Activated CD8-positive, alpha-beta memory T cell treated with anti-CD3 and anti-CD28 coated beads for 24 hours (primary cell): ENCODE data around the gene CPZ.

Experiments
- DNase-seq: peaks from one replicate; pipeline ENCODE4 v3.0.0-alpha.2; 2020

Gene CPZ

DNA sequence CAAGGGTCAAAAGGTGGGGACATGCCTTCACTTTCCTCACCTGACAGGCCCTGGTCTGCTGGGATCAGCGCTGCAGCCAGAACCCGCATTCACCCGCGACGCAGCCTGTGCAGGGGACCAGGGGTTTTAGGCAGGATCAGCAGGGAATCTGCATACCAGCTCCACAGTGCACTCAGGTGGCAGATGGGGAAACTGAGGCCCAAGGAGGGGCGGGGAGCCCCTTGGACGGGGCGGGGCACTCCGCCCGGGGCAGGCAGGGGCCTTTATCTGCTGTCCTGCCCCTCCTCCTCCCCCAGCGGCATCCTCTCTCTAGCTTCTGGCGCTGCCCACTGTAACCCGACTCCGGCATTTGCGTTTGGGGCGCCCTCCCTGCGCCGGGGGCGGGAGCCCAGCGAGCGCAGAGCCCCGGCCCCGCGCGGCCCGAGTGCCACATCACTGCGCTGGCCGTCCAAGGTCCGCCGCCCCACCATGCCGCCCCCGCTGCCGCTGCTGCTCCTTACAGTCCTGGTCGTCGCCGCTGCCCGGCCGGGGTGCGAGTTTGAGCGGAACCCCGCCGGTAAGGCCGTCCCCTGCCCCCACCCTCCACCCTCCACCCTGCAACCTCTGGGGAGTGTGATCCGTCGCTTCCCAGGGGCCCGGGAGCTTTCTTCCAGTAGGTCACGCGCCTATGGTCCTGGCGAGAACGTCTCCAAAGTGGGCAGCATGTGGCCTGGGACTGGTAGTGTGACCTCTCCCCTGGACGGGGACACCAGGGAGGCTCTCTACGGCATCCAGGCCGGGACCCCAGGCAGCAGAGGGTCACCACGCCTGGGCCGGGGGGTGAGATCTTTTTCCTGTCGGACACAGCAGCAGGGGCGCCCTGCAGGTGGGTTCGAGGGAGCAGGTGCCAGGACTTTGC lies at the start of gene CPZ:
Gene CPZ (plus strand): TSS at position 400 of the 898 bp plus-strand sequence. CDS start 69 bp downstream, at position 469.
- no peak for DNase-seq

DNA sequence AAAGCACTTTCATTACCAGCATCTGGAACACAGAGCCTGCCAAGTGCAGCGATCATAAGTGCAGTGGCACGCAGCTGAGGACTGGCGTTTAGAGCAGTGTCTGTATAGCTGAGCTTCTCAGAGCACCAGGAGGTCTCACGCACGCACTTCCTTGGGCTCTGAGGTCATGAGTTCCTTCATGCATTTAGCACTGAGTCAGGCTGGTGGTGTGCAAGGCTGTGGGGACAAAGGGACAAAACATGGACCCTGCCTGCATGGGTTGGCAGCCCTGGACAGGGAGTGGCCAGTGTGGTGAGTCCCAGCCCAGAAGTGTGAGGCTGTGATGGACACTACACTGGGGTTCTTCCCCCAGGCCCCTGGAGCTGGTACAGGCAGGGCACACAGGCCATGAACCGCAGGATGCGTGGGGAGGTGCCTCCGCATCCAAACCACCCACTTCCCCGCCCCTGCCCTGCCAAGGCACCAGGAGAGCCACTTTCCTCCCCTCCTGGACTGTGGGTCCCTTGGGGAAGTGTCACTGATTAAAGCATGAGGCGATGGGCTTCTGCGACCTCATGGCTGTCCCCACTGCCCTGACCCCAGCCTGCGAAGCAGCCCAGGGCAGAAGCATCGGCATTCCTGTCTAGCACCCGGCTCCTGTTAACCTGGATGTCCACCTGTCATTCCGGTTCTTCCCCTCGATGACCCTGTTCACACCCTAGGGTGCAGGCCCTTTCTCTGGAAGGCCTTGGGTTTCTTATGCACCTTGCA lies 49.6 kb upstream of the CPZ start:
- no peak for DNase-seq

DNA sequence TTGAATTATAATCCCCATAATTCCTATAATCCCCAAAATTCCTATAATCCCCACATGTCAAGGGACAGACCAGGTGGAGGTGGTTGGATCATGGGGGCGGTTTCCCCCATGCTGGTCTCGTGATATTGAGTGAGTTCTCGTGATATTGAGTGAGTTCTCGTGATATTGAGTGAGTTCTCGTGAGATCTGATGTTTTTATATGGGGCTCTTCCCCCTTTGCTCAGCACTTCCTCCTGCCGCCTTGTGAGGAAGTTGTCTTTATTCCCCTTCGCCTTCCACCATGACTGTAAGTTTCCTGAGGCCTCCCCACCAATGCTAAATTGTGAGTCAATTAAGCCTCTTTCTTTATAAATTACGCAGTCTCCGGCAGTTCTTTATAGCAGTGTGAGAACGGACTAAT lies 48.9 kb upstream of the CPZ start:
- DNase-seq, result no peak

DNA sequence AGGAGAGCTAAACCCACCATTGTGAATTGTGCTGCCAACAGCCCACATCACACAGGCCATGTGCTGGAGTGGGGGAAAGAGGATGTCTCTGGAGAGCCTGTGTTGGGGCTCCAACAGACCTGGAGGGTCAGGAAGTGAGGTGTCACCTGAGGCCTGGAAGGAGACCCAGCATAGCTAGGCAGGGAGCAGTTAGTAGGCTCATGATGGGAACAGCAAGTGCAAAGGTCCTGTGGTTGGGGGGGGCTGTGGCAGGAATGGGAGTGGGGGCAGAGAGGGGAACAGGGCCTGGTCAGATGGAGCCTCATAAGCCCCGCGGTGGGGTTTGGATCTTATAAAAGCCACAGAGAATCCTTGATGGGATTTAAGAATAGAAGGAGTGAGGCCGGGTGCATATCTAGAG lies 48.3 kb upstream of the CPZ start:
- no peak for DNase-seq

DNA sequence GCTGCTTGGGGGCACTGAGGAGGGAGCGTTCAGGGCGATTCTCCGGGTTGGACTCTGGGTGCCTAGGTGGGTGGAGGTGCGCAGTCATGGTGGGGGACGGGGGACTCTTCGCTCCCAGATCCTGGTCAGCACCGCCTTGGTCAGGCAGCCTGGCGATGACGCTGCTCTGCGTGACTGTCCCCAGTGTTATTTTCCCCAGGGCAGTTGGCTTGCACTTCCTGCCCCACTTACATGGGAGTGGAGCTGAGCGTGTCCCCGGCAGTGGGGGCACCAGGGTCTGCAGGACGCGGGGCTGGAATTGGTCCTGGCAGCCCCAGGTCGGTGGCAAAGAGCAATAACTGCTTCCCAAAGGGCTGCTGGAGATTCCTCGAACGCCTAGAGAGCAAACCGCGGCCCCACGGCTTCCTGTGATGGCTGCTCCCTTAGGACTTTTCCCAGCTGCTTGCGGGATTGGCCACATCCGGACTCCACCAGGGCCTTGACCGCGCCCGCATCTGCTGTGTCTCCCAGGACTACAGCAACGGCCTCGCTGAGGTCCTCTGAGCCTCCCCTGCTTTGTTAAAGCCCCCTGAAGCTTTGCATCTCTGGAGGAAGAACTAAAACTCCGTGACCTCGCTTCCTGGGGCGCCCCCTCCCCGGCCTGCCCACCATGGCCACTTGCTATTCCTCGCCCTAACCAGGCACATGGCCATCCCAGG lies 47.7 kb upstream of the CPZ start:
- DNase-seq, result no peak

DNA sequence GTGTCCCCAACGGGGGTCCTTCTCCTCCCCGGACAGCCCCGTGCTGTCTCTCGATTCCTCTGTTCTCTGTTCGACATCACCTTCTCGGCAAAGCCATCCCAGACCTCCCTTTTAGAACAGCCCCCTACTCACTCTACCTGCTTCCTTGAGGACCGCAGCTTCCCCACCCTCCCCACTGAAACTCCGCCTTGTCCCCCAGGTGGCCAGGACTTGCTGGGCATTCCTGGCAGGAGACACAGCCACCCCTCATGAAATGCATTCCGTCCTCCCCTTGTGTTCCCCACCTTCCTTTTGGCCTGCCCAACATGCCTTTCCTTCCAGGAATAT lies 47.2 kb upstream of the CPZ start:
- no peak for DNase-seq

DNA sequence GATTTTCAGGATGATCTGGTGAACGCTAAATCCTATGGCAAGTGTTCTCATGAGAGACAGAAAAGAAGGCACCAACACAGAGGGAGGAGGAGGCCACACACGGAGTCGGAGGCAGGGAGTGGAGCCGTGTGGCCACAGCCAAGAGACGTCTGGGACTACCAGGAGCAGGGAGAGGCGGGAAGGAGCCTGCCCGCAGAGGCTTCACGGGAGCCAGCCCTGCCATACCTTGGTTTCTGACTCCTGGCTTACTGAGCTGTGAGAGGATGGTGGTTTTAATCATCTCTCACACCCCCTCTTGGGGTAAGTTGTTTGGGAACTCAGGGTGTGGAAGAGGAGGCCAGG lies 45.8 kb upstream of the CPZ start:
- no peak for DNase-seq

DNA sequence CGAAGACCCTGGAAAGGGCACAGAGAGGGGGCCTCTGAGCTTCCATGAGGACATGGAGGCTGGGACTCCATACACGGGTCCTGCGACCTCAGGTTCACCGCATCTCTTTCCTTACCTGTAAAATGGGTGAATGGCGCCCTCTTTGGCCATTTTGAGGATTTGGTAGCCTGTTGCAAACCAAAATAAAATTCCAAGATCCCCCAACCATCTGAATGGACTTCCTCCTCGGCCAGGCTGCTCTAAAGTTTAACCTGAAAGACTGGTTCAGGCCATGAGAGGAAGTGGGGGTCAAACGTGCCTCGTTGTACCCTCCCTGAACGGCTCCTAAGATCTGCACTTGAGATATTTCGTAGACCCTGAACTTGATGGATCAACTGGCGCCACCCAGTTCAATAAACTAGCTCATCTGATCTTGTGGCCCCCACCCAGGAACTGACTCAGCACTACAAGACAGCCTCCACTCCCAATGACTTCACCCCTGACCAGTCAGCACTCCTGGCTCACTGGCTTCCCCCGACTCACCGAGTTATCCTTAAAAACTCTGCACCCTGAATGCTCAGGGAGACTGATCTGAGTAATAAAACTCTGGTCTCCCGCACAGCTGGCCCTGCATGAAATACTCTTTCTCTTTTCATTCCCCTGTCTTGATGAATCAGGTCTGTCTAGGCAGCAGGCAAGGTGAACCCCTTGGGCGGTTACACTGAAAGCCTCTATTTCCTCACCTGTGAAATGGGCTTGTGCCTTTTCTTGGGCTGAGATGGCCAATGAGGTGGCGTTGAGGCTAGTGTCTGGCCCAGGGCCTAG lies 45.3 kb upstream of the CPZ start:
- no peak for DNase-seq

DNA sequence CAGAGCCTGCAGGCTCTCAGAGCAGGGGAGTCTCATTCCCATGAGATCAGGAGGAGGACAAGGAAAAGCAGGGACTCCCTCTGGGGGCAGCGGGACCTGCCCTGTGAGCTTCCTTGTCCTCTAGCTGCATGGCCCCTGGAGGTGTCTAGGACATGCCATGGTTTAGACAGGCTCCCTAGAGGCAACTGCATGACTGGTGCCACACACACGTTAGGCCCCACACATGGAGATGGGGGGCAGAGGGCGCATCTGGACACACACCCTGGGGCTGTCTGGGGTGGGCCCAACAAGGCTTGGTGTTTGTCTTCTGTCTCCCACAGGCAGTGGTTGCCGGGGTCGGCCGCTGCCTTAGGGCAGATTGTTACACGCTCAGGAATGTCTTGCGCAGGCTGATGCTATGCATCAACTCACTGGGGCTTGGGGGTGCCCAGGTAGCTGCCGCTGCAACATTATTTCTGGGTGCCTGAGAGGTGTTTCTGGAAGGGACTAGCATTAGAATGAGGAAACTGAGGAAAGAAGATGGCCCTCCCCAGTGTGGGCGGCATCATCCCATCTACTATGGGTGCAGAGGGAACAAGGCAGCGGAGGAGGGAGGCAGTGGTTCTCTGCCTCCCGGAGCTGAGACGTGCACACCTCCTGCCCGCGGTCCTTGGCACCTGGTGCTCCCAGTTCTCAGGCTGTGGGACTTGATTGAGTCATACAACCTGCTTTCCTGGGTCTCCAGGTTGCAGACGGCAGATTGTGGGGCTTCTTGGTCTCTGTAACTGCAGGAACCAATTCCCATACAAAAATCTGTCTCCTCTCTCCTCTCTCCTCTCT lies 44.4 kb upstream of the CPZ start:
- no peak for DNase-seq

DNA sequence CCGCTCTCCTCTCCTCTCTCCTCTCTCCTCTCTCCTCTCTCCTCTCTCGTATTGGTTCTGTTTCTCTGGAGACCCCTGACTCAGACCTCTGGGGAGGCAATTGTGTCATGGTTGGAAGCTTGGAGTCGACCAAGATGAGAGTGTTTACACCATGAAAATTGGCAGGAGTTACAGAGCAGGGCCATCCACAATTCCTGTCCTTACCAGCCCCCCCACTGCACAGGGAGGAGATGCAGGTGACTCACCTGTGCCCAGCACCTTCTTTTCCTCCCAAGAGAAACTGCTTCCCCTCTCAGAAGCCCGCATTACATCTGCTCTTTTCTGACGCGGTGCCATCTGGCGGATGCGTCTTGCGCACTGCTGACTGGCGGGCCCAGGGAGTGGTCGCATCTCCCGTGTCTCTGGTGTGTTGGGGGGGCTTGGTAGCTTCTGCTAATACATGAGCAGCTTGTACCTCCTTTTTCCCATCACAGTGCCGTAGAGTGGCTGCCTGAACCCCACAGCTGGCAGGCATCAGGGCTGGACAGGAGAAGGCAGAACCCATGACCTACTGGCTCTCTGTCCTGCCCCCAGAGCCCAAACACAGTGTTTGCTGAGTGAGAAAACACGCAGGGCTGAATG lies 43.7 kb upstream of the CPZ start:
- DNase-seq, result no peak

DNA sequence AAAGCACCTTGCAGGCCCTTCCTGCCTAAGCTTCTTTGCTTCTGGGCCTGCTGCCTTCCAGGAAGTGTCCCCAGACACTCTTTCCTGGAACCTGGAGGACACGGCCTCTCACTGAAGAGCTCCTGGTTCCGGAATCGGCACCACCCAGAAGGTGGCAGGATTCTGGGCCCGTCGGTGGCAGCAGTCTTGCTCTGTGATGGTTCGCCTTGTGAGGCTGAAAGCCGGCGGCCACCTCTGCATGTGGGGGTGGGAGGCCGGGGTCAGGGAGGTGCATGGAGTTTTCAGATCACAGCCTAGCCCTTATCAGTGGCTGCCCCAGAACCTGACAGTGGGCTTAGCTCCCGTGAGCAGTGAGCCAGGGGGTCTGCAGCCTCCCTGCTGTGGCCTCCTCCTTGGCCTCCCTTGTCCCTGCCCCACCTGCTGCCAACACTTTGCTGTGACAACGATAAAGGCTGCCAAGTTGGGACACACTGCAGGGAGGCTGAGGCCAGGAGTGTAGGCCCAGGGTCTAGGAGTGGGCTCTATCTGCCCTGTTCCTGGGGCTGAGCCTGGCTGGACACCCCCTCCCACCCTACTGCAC lies 43.1 kb upstream of the CPZ start:
- DNase-seq, result no peak

DNA sequence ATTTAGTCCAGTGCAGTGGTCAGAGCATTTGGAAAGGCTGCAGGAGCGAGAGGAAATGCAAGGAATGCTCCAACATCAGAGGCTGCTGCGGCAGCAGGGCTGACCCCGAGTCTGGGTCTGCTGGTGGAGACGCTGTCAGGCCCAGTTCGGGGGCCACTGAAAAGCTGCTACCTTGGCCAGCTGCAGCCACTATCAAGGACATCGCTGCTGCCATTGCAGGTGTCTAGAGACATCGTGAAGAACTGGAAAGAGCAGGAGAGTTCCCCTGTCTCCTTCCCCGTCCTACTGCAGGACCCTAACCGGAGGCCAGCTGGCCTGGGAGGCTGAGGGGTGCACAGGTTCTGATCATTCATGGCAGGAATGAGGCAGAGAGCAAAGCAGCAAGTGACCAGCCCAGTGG lies 41.9 kb upstream of the CPZ start:
- DNase-seq, result no peak

DNA sequence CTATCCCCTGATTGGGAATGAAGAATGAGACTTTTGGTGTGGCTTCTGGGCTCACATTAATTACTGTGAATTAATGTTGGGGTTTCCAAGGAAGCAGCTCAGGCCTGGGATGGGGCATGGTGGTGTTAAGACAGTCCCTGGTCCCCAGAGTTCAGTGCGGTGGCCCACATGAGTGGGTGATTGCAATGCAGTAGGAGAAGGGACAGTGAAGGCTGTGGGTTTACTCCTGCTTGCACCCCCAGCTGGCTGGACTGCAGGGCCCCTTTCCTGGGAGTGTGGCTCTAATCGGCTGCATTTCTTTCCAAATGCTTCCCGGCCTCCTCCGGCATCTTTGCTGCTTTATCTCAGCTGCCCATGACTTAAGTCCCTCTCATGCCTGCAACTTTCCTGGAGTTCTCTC lies 40.5 kb upstream of the CPZ start:
- no peak for DNase-seq

DNA sequence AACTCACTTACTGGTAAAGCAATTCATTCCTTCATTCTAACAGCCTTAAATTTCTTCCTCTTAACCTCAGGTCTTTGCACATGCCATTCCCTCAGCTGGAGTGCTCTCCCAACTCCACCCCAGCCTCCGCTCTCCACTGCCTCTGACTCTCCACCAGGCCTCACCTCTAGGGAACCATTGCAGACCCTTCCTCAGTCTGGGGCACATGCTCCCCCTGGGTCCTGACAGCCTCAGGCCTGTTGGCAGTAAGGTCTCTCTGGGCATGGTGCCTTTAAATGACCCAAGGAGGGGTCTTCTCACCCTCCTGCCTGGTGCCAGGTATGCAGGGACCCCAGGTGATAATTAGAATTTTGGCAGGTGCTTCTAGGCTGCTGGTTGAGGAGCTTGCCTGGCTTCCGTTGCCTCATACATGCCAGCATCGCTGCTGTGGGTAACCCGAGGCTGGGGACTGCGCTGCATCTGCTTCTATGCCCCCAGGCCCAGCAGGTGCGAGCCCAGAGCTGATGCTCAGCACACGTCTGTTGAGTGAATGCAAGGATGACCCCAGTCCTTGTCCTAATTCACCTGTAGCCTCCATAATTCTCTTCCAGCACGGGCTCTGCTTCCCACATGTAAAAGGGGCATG lies 39.9 kb upstream of the CPZ start:
- no peak for DNase-seq

DNA sequence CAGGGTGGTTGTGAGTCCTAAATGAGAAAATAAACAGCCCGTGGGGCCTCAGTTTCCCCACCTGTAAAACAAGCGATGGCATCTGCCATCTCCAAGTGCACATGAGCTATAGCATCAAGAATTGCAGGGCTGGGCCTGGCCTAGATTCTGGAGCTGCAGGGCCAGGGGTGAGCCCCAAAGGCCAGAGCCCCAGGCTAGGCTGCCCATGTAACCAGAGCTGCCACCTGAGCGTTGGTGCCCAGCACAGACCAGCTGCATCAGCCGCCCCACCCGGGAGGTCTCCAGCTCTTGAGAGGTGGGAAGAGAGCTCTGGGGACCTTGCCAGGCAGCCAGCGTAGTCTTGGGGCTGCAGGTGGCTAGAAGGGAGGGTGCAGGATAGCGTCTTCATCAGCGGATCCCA lies 39.3 kb upstream of the CPZ start:
- DNase-seq, result no peak

DNA sequence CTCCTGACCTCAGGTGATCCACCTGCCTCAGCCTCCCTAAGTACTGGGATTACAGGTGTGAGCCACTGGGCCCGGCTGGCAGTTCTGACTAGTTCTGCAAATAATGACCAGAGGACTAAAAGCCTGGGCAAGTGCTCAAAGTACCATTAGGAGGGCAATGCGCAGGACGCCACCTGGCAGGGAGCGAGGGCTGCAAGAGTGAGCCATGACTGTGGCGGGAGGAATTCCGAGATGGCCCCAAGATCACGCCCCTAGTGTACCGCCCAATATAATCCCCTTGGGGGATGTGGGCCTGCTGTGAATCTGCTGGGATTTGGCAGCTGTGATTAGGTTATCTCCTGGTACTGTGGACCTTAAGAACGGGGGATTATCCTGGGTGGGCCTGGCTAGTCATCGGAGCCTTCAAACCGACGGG lies 38.6 kb upstream of the CPZ start:
- DNase-seq, result no peak

DNA sequence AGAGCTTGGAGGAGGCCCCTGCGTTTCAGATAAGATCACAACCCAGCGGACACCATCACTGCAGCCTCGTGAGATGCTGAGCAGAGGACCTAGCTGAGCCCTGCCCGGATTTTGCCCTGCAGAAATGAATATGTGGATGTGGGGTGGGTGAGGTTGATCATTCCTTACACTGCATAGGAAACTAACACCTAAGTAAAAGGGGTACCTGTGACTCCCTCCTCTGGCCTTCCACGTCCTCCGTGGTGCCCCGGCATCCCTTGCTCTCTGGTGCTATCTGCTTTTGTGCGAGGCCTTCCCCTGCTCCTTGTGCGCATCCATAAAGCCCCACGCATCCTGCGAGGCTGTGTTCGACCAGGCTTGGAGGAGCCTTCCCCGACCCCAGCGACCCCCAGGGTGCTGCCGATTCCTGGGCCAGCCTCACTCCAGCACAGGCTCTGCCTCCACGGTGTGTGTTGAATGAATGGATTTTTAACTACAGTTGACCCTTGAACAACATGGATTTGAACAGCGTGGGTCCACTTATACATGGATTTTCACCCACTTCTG lies 37.9 kb upstream of the CPZ start:
- DNase-seq, result no peak

DNA sequence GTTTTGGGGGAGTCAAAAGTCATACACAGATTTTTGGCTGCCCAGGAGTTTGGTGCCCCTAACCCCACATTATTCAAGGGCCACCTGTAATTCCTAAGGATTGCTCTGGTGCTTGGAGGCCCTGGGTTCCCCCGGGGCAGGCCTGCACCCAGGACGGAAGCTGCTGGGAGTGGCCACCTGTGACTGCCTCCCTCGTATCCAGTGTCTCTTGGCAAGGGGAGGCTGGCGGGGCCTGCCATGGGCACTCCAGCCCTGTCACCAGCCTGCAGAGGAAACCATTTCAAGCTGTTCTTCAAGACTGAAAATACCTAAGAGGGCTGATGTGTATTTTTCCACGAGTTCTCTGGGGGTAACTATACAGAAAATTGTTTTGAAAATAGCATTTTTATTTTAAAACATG lies 36.8 kb upstream of the CPZ start:
- DNase-seq, result no peak

DNA sequence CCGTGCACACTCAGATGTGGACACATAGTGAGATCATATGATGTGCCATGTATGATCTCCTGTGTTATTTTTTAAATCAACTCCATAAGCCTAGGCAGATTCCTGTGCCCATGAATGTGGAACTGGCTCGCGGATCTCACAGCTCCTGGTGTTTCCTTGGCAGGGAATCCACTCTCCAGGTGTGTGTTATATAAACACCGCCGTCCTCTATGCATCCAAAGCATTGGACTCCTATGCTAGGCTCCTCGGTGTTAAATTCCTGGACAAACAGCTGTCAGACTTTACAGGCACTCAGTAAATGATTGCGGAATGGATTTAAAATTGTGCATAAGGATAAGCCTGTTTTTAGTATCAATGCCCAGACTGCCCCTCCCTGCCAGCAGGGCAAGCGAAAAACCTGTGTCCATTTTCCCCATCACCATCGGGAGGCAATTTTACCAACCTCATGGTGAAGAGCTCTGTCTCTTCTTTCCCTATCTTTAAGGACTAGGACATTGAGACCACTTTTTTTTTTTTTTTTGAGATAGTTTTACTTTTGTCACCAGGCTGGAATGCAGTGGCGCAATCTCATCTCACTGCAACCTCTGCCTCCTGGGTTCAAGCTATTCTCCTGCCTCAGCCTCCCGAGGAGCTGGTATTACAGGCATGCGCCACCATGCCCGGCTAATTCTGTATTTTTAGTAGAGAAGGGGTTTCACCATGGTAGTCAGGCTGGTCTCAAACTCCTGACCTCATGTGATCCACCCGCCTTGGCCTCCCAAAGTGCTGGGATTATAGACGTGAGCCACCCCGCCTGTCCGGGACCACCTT lies 36.0 kb upstream of the CPZ start:
- DNase-seq, result no peak
